ENCODE results near the gene SBK3.
A peak's percentile ranks its signal among the peaks of the same experiment; 100 is the strongest.
"Not testable (repeated sequence)": the region's sequence is repeated elsewhere in the genome, so short reads cannot be mapped to it uniquely, and the experiment has no call there.

SBK3 gene

DNA sequence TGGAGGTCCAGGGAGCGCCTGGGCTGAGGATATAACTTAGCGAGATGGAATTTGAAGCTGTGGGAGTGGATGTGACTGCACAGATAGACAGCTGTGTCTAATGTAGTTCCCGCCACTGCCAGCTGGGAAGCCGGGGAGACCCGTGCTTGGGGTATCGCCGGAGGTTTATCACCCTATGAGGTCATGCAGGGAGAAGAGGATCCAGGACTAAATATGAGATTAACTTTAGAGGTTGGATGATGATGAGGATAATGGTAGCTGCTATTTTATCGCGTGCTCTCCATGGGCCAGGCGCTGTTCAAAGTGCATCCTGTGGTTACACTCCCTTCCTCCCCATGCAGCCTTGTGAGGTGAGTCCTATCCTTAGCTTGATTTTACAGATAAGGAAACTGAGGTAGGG, 37.2 kb downstream of the SBK3 start:
- no peak for DNase-seq

DNA sequence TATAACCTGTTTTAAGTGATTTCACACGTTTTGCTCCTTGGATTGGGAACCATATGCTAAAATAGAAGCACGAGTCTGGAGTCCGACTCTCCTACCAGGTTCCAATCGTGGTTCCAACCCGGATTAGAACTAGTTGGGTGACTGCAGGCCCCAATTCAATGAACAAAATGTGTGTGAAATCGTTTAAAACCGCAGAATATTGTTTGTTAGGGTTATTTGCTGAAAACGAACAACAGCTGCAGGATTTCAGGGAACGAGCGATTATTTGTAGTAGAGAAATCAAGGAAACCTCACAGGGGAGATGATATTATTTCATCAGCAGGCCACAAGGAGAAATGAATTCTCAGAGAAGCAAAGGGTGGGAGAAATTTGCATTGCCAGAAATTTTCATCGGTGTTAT, 40.4 kb downstream of the SBK3 start:
- no peak for DNase-seq

DNA sequence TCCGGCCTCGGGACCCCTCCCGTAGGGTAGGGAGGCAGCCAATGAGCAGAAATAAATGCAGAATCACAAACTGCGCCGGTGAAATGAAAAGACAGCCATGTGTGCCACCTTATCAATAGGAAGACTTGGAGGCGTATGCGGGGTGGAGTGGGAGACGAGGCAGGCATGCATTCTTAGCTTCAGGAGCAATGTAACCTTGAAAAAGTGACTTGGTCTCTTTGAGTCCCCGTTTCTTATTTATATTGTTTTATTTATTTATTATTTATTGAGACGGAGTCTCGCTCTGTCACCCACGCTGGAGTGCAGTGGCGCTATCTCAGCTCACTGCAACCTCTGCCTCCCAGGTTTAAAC, 41.1 kb downstream of the SBK3 start:
- no peak for DNase-seq

DNA sequence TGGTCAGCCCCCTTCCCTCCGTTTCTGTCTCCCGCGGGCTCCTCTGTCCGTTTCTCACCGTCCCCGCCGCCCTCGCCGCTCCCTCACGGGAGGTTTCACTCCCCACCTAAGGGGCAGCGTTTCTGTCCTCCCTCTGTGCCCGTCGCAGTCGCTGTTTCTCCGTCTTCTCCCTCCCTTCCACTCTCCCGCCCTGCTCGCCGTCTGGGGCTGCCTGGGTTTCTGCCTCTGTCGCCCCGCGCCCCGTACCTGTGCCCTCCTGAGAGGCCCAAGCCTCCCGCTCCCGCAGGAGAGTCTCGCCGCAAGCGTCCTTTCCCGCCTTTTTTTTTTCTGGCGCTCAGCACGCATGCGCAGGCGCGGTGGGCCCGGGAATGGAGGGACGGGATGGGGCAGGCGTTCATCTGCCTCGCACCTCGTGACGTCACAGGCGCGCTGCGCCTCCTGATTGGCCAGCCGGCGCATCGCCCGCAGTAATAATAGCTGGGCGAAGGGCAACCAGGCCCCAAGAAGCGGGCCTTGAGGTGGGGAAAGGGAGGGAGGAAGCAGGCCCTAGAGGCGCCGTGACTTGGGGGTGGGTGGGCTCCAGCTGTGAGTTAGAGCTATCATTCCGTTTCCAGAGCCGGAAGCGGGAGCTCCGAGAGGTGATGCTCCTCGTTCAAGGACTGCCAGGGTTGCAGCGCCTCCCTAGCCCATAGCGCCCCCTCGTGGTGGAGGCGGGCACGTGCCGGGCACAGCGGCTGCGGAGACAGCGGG, 41.7 kb downstream of the SBK3 start:
- peak; percentile 95 for DNase-seq

DNA sequence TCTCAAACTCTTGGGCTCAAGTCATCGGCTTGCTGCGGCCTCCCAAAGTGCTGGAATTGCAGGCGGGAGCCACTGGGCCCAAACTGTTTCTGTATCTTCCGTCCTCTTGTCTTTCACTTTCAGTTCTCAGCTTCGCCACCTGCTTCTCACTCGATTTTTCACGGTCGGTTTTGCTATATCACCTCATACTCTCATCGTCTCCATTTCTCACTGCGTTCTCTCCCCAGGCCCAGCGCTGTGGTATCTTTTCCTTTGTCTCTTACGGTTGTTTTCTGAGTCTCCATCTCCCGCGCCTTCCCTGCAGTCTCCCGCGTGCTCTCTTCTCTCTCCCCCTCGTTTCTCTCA, 42.2 kb downstream of the SBK3 start:
- no peak for DNase-seq

DNA sequence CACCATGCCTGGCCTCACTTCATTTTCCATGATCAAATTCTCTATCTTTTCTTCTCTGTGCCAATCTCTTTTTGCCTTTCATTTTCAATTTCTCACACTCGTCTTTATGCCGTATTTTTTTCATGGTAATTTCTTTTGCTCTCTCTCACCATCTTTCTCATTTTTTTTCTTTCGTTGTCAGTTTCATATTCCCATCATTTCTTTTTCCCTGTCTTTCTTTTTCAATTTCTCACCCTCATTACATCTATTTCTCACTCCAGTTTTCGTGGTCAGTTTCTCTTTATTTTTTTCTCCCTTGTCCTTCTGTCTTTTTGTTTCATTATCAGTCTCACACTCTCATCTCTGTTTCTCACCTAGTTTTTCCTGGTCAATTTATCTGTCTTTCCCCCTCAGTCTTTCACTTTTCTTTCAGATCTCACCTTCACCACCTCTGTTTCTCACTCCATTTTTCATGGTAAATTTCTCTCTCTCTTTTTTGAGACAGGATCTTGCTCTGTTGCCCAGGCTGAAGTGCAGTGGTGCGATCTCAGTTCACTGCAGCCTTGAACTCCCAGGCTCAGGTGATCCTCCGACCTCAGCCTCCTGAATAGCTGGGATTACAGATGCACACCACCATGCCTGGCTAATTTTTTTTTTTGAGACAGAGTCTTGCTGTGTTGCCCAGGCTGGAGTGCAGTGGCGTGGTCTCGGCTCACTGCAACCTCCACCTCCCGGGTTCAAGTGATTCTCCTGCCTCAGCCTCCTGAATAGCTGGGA, 43.0 kb downstream of the SBK3 start:
- DNase-seq, result no peak

DNA sequence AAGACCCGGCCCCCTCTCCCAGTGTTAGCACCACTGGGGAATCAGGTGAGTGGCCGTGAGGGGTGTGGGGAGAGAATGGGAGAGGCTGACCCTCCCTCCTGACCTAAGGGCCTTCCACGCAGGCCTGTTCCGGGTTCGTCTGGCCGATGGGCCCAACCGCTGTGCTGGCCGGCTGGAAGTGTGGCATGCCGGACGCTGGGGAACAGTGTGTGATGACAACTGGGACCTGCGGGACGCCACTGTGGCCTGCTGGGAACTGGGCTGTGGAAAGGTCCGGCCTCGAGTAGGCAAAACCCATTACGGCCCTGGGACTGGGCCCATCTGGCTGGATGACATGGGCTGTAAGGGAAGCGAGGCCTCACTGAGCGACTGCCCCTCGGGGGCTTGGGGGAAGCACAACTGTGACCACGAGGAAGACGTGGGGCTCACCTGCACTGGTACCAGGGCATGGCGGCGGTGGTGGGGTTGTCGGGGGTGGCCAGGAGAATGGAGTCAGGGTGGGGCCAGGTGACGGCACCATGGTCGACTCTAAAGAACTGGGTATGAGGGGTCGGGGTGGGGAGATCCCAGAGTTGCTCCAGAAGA, 44.9 kb downstream of the SBK3 start:
- no peak for DNase-seq

DNA sequence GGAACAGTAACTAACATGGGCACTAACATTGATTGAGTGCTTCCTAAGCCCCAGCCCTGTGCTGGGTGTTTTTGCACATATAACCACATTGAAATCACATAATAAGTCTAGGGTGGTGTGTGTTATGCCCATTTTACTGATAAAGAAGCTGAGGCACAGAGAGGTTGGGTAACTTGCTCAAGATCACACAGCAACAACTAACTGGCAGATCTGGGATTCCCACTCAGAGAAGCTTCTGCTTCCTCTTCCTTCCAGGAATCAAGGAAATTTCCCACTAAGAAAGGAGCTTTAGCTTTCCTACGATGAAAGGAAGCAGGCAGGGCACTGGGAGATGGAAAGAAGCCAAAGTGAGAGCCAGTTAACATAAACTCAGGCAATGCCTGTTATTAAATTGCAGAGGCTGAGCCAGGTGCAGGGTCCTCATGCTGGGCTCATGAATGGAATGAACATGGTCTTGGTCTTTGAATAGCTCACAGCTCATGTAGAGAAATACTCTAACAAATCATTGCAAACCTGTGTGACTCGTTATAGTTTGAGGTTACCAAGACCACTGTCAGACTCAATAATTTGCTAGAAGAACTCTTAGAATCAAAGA, 47.0 kb downstream of the SBK3 start:
- no peak for DNase-seq

DNA sequence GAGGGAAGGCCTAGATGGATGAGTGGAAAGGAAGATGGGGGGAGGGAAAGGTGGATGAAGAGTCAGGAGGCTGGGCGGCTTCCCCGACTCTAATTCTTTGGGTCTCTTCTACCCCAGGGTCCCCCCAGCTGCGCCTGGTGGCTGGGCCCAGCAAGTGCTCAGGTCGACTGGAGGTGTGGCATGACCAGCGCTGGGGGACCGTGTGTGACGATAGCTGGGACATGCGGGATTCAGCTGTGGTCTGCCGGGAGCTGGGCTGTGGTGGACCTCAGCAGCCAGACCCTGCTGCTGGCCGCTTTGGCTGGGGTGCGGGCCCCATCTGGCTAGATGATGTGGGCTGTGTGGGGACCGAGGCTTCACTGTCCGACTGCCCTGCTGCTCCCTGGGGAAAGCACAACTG, 47.6 kb downstream of the SBK3 start:
- no peak for DNase-seq

DNA sequence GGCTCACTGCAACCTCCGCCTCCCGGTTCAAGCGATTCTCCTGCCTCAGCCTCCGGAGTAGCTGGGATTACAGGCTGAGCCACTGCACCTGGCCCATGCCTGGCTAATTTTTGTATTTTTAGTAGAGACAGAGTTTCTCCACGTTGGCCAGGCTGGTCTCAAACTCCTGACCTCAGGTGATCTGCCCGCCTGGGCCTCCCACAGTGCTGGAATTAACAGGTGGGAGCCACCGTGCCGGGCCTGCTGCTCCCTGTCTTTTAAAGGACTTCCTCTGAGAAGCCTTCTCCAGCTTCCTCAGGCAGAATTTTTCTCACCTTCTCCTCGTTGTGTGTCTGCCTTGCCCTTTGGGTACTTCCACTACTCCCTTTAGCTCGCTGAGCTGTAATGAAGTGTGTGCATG, 48.5 kb downstream of the SBK3 start:
- not testable (repeated sequence) for DNase-seq

DNA sequence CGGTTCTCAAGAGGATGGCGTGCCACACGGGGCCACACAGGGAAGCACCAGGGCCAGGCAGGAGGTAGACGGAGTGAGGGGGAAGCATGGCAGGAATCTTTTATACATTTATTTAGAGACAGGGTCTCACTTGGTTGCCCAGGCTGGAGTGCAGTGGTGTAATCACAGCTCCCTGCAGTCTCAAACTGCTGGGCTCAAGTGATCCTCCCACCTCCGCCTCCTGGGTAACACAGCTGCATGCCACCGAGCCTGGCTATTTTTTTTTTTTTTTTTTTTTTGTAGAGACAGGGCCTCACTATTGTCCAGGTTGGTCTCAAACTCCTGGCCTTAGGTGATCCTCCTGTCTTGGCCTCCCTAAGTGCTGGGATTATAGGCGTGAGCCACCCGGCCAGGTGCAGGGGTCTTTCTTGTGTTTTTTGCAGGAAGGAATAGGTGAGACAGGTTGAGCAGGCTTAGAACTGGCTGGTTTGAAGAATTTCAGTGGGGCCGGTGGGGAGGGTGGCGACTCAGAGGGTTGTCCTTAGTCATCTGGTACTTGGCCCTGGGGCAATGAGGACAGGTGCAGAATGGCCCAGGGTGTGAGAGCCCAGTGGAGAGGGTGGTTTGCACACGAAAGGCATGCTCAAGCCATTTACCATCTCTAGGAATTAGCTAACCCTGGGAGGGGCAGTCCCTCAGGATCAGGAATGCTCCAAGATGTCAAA, 49.5 kb downstream of the SBK3 start:
- no peak for DNase-seq

DNA sequence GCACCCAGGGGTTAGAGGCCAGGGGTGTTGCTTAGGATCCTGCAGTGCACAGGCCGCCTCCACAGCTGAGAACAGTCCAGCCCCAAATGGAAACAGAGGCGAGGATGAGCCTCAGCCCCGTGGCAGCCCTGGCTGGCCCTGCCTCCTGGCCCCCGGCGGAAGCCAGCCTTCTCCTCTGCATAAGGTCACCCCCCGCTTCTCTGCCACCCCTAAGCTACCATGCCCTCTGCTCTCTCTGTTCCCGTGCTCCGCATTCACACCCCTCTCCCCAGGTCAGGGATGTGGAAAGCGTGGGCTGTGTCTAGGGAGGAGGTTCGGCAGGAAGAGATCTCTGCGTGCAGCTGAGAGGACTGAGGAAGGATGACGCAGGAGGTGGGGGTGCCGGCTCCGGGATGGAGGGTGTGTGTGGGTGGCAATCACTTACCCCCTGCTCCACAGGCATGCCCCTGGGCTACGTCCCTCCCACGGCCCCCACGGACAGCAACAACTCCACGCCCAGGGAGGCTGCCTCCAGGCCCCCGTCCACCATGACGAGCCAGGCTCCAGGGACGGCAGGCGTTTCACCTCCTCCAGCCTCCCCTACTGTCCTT, 51.1 kb downstream of the SBK3 start:
- no peak for DNase-seq

DNA sequence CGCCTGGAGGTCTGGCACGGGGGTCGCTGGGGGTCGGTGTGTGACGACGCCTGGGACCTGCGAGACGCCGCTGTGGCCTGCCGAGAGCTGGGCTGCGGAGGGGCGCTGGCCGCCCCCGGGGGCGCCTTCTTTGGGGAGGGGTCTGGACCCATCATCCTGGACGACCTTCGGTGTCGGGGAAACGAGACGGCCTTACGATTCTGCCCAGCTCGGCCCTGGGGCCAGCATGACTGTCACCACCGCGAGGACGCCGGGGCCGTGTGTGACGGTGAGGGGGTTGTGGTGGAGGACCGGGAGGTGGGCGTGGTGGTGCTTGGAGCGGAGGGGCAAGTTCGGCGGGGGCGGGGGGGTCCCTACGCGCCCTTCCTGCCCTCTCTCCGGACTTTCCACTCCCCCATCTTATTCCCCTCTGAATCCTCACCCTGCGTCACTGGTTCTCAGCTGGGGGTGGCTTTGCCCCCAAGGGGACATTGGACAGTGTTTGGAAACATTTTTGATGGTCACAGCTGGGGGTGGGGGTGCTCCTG, 51.6 kb downstream of the SBK3 start:
- DNase-seq, result no peak

DNA sequence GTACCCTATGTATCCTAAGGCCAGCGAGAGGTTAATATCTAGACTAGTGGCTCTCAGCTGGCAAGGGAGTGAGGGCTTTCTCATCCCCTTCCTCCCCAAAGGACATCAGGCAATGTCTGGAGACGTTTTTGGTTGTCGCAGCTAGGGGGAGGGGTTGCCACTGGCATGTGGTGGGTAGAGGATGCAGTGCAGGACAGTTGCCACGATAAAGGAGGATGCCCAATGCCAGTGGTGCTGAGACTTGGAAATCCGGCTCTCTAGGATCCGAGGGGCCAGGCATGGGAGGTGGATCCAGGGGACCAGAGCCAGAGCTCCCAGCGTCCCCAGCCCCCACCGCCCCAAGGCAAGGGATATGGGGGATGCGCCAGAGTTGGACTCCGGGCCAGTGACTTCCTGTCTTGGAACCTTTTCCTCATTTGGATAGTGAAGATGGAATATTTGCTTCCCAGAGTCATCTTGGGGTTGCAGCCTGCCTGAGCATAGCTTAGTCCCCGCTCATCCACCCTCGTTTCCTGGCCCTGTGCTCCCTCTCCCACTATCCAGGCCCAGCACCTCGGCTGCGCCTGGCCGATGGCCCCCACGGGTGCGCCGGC, 52.2 kb downstream of the SBK3 start:
- DNase-seq, result no peak

DNA sequence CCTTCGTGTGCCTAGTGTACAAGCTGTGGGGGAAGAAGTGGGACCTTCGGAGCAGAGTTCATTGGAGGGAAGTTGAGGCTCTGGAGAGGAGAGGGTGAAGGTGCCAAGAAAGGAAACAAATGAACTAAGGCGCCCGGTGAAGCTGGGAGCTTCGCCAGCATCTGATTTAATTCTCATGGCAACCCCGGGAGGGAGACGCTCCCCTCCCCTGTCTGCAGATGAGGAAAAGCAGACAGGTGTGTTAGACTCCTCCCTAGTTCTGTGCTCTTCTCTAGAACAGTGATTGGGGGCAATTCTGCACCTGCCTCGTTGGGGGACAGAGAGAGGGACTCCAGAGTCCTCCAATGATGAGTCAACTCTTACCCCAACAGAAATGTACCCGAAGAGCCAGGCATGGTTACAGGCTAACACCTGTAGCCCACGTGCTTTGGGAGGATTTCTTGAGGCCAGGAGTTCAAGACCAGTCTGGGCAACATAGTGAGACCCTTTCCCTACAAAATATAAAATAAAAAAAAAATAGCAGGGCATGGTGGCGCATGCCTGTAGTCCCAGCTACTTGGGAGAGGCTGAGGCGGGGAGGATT, 52.9 kb downstream of the SBK3 start:
- no peak for DNase-seq

DNA sequence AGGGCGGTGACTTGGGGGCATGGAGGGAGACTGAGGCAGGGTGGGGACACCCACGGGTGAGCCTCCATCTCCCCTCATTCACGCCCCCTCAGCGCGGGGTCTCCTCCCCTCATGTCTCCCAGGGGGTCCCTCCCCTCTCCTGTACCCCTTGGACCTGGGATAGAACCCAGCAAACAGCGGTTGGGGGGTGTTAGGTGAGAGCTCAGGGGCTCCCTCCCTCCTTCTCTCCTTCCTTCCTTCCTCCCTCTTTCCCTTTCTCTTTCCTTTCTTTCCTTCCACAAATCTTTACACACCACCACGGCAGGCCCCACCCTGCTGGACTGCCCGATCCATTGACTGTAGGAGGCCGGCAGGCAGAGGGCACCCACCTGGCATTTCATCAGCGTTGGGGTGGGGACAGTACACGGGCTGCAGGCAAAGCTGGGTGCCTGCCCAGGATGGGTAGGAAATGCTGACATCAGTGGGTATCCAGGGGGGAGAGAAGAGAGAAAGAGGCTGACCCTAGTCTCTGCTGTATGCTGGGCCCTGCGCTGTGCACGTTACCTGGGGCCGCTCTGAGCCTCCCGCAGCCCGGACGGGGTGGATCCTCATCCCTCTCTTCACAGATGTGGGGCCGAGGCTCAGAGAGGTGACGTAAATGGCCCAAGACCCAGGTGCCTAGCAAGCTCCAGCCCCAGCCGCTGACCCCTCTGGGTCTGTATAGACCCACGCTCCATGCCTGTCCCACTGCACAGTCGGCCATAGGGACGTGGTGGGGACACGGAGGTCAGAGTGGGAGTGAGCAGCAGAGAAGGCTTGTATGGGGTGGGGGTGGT, 53.6 kb downstream of the SBK3 start:
- no peak for DNase-seq

Measured in eye (tissue), 1 donor.